GM04504 (cell line): ENCODE data around the gene MKI67.
"Not testable (repeated sequence)": the region's sequence is repeated elsewhere in the genome, so short reads cannot be mapped to it uniquely, and the experiment has no call there.

Experiments used
- DNase-seq: peaks from one replicate; pipeline ENCODE4 v3.0.0-alpha.2; 2012; ENCODE audit warnings: low read depth

Gene MKI67, protein sequence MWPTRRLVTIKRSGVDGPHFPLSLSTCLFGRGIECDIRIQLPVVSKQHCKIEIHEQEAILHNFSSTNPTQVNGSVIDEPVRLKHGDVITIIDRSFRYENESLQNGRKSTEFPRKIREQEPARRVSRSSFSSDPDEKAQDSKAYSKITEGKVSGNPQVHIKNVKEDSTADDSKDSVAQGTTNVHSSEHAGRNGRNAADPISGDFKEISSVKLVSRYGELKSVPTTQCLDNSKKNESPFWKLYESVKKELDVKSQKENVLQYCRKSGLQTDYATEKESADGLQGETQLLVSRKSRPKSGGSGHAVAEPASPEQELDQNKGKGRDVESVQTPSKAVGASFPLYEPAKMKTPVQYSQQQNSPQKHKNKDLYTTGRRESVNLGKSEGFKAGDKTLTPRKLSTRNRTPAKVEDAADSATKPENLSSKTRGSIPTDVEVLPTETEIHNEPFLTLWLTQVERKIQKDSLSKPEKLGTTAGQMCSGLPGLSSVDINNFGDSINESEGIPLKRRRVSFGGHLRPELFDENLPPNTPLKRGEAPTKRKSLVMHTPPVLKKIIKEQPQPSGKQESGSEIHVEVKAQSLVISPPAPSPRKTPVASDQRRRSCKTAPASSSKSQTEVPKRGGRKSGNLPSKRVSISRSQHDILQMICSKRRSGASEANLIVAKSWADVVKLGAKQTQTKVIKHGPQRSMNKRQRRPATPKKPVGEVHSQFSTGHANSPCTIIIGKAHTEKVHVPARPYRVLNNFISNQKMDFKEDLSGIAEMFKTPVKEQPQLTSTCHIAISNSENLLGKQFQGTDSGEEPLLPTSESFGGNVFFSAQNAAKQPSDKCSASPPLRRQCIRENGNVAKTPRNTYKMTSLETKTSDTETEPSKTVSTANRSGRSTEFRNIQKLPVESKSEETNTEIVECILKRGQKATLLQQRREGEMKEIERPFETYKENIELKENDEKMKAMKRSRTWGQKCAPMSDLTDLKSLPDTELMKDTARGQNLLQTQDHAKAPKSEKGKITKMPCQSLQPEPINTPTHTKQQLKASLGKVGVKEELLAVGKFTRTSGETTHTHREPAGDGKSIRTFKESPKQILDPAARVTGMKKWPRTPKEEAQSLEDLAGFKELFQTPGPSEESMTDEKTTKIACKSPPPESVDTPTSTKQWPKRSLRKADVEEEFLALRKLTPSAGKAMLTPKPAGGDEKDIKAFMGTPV (N-terminal part only)

DNA sequence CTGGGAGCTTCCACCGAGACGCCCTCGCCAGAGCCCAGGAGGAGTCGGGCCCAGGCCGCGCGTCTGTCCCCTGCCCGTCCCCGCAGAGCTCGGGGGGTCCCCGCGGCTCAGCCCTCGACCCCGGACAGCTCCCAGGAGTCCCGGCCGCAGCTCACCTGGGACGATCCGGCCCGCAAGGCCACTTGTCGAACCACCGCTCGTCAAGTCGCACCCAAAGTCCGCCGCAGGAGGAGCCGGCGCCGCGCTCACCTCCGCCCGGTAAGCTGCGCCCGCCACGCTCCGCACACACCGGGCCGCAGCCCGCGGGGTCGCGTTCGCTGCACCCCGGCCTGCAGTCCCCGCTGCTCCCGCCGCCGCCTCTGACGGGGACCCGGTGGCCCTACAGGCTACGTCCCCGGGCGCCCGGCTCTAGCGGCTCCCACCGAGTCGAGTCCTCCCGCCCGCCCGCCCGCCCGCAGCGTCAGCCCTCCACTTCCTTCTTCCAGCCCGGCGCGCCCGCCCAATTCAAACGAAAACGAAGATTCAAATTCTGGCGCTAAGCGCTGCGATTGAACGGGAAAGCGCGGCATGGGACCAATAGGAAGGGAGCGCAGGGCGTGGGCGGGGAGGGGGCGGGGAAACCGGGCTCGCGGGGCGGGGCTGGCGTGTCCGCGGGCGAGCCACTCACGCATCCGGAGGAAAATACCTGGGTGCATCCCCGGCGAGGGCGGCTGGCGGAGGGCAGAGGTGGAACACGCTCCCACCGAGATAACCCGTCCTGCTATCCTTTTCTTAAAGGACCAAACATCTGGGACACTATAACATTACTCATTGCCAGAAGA lies at the start of gene MKI67:
TSS of gene MKI67 (minus strand) at position 480 of the 821 bp plus-strand sequence. CDS start 756 bp downstream, outside the sequence.
- DNase-seq, result peak; percentile 70

DNA sequence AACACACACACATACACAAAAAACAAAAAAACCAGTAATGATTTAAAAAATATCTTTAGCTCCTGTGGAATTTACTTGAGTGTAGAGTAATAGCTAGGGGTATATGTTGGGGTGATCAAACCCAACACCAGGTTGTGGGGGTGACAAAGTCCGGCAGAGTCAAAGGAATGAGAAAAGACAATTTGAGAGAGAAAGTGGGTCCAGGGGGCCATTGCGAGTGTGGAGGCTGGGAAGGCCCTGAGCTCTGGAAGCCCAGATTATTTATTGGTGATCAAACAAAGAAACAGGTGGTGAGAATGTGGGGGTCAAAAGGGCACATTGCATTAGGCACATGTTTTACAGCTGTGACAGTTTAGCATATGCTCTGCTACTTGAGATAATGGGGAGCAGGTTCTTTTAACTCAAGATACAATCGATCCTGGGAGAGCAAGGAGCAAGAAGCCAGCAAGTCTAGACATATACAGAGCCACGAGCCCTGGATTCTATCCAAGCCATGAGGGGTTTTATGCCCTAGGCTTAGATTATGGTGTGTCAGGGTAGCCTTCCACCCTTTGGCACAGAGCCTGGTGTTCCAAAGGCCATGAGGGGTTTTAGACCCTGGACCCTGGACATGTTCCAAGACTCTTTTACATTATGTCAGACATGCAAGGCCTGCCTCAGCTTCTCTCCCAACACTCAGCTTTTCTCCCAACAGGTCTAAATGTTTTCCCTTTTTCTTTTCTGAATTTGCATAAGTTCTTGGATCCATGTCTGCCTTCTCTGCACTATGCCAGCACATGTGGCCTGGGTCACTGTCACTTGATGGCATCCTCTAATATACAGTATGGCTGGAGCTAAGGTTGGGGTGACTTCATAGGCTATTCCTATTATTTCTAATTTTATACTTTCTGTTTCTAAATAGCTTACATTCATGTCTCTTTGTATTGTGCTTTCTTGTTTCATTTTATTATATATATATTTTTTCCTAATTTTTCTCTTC lies 48.6 kb upstream of the MKI67 start:
- DNase-seq, result no peak

DNA sequence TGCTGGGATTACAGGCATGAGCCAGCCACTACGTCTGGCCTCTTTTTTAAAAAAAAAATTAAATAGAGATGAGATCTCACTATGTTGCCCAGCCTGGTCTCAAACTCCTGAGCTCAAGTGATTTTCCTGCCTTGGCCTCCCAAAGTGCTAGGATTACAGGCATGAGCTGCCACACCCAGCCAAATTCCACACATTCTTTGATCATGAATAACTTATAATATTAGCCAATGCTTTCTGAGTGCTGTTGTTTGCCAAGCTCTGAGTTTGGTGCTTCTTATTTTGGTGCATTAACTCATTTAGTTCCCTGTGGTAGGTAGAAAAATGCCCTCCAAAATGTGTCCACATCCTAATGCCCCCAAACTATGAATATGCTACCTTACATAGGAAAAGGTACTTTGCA lies 47.2 kb upstream of the MKI67 start:
- no peak for DNase-seq

- DNase-seq, result no peak
Measured at GRCh38 chr10:128172756-128173155, 46.5 kb upstream of the MKI67 start.

DNA sequence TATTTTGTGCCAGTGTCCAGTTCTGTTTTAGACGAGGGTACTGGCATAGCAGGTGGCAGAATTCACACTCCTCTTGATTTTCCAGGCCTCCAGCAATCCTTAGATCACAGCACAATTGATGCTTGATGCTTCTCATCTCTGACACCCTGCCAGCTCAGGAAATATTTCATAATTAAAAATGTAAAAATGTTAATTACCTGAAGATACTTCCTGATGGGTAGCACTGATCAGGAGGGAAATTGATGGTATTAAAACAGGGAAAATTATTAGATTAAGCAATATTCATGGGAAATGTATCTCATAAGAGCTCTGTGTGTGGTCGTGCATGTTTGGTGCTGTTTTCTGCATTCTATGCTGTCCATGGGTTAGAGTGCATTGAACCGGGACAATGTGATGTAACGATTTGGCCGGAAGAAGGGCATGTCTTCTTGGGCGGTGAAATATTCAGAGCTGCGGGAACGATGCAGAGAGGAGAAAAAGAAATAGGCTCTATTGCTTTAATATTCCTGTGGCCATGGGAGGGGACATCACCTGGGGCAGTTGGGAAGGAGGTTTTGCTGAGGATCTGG lies 43.7 kb upstream of the MKI67 start:
- no peak for DNase-seq

DNA sequence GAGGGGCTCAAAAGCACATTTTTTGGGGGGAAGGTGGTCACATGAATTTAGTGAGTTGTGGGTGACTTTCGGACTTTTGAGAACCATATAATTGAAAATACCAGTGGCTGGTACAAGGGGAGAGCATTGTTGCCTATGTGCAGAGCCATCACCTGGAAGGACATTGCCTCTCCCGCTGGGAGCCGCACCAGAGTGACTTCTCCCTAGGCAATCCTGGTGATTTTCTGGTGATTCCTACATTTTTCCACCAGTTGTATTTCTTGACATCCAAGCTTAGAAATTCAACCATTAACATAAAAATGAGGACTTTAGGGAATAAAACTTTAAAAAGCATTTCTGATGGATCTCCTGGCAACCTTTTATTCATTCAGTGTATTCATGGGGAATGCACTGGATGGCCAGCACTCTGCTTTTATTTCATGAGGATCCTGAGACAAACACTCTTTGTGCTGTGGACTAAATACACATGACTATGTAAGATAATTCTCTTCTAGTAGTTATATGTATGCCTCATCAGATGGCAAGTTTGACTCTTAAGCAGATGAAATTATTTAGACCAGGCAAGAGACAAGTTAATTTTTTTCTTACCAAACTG lies 41.8 kb upstream of the MKI67 start:
- DNase-seq, result no peak

GRCh38 chr10:128167123-128167522 lies 40.9 kb upstream of the MKI67 start:
- DNase-seq, result not testable (repeated sequence)

DNA sequence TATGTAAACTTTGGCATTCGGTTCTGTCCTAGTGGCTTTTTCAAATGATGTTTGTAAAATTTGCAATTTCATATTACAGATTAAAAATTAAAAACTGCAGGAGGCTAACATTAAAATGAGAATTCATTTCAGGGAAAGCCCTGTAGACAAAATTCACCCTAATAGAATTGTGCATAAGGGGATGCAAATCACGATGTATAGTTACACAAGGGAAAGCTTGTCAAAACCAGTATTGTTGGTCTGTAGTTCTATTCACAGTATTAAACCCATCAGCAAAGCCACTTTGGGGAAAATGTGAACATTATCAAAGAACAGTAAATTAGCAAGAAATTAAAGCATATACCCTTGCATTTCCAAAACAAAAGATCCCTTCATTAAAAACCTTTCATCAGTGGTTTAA lies 39.9 kb upstream of the MKI67 start:
- DNase-seq, result no peak

- no peak for DNase-seq
Measured at GRCh38 chr10:128165536-128165935, 39.3 kb upstream of the MKI67 start.

- DNase-seq, result no peak
Measured at GRCh38 chr10:128163701-128164100, 37.5 kb upstream of the MKI67 start.

GRCh38 chr10:128161031-128161430 lies 34.8 kb upstream of the MKI67 start:
- no peak for DNase-seq

- no peak for DNase-seq
Measured at GRCh38 chr10:128160297-128160711, 34.1 kb upstream of the MKI67 start.

- DNase-seq, result no peak
Measured at GRCh38 chr10:128158021-128158795, 32.0 kb upstream of the MKI67 start.

- no peak for DNase-seq
Measured at GRCh38 chr10:128156999-128157755, 31.0 kb upstream of the MKI67 start.

GRCh38 chr10:128152741-128153580 lies 26.7 kb upstream of the MKI67 start:
- DNase-seq, result no peak

- DNase-seq, result no peak
Measured at GRCh38 chr10:128151031-128151430, 24.8 kb upstream of the MKI67 start.

- no peak for DNase-seq
Measured at GRCh38 chr10:128150561-128150960, 24.3 kb upstream of the MKI67 start.
